ENCODE measurements around the gene NFIA. TPM values are rescaled to one million over a fixed set of nuclear protein-coding genes. Genes with fewer than 3 reads are reported as not detected.

NFIA gene
- total RNA-seq, 1 donor from 2014 or later: 47.5 TPM

DNA sequence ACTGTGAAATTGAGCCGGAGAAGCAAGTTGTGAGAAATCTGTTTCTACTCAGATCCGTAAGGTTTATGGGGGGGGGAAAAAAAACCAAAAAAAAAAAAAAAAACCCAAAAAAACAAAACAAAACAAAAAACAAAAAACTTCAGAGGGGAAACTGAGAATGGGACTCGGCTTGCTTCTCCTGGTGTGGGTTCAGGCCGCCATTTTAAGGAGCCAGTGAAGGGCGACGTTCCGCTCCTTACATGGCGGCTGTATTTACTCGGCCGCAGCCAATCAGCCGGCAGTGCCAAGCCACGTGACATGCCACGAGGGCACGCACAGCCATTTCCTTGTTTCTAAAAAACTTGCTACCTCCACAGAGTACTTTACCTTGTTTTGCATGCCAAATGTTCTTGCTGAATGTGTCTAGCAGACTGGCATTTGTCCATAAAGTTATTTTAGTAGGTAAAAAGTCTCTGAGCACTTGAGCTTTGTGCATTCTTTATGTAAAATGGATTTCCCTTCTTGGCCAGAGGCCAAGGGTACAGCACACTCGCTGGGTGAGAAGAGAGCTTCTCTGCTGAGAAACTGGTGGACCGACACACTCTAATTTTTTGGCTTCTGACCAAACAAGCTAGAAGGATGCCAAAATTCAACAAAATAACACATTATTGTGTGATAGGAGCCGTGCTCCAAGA is 101.8 kb downstream of the NFIA start:
- ATAC-seq: peak; percentile 95

DNA sequence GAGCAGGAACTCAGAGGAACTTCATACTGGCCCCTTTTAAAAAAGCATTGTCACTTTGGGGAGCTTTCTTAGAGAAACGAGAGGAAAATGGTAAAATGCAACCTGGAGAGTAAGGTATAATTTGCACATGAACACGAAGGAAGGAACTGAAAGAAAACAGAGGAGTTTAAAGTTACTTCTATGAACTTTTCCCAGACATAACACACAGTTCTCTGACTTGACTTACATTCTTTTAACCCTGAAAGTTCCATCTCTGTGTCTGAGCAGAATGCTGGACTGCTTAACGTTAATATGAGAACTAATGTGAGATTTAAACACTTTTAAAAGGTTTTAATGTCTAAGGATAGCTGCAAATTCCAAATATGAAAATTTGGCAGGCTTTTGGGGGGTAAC is 102.3 kb downstream of the NFIA start:
- ATAC-seq: no peak

- no peak for ATAC-seq
Observed at GRCh38 chr1:61186753-61187152, 104.4 kb downstream of the NFIA start.

- ATAC-seq: no peak
Observed at GRCh38 chr1:61187352-61188086, 105.2 kb downstream of the NFIA start.

DNA sequence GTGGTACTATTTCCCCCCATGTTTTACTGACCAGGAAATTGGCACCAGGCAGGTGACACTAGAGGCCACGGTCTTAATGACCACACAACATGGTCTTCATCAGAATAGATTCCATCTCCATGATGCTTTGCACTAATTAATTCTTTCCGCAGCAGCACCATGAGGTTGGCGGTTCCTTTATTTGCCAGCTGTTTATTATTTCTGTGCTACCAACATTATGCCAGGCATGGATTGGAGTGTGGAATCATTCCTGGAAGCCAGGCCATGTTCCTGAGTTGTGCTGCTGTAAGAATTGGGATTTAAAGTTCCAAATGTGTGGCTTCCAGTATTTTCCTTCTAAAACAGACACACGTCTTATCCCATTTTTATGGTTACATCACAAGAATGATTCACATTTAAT is 107.8 kb downstream of the NFIA start:
- no peak for ATAC-seq

- ATAC-seq: no peak
Observed at GRCh38 chr1:61190618-61191432, 108.5 kb downstream of the NFIA start.

DNA sequence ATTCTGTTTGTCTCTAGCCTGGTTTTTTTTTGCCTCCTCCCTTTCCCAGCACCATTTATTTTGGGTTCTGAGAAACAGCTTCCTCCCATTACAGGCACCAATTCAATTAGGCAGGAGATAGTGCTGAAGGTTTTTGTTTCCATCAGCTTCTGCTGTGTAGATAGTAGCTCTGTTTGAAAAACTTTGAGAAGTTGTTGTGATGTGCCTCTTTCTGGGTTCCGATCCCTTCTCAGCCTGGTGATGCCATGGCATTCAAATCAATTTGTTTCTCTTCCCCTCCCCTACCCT is 109.0 kb downstream of the NFIA start:
- no peak for ATAC-seq

DNA sequence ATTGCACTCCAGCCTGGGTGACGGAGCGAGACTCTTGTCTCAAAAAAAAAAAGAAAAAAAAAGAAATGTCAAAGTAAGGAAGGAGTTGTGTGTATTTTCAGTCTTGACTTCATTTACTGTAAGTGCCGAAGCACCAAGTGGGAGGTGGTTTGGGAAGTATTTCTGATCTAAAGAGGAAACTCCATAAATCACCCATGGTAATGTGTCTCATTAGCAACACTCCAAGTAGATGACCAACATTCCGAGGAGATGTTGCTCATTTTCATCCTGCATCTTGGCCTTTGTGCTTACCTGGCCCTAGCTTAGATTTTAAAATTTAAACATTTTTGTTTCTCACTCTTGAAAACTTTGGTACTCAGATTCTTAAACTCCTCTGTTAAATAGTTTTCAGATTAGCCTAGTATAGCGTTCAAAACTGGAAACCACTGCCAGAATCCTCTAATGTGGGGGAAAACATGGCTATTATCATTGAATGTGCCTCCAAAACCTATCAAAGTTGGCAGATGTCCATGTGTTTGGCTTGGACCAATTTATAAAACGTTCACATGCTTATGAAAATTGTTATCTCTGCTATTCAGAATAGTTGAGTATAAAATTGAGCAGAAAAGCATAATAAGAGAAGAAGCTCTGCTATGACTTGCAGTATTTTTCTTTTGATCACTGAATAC is 110.4 kb downstream of the NFIA start:
- no peak for ATAC-seq

DNA sequence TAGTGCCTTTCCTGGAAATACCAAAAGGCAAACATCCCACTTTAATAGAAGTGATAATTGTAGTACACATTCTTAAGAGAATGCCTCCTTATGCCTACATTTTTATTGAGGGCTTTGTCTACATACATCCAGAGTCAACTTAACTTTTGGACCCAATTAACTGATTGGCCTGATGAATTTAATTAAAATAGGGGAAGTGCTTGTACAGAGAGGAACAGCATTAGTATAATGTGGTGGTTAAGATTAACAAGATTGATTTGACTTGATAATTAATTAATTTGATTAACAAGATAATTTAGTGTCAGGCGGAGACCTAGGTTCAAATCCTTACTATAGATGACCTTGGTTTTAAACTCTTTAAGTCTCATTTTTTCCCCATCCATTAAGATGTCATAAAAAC is 111.4 kb downstream of the NFIA start:
- no peak for ATAC-seq

DNA sequence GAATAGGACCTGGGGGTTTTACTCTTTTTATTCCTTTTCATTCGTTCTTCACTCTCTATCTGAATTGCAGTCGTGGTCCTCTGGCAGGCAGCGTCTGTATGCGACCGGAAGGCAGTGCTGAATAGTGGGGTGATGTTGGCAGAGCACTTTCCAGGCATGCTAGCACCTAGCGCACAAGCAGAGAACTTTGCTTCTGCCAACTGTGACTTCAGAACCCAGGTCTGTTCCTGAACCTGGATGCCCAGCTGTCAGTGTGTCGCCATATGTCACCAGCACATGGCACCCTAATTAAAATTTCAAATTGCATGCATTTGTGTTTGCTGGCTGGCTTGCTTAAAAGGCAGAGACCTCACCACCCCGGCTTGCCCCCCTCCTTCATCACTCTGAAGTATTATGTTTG is 116.2 kb downstream of the NFIA start:
- ATAC-seq: no peak

DNA sequence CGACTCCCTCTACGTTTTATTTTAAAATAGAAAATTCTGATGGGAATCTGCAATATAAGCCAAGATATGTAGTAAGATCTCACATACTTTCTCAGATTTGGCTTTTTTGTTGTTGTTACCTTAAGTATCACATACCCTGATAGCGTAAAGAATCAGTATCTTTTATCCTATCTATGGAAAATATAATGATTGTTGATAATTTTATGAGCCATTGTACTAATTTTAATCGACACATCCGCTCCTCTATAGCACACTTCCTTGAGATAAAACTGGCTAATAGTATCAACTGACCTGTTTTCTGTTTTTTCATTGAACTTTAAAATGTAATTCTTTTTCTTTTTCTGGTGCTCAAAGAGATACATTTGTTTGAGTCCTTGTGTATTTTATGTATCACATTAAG is 118.7 kb downstream of the NFIA start:
- no peak for ATAC-seq

DNA sequence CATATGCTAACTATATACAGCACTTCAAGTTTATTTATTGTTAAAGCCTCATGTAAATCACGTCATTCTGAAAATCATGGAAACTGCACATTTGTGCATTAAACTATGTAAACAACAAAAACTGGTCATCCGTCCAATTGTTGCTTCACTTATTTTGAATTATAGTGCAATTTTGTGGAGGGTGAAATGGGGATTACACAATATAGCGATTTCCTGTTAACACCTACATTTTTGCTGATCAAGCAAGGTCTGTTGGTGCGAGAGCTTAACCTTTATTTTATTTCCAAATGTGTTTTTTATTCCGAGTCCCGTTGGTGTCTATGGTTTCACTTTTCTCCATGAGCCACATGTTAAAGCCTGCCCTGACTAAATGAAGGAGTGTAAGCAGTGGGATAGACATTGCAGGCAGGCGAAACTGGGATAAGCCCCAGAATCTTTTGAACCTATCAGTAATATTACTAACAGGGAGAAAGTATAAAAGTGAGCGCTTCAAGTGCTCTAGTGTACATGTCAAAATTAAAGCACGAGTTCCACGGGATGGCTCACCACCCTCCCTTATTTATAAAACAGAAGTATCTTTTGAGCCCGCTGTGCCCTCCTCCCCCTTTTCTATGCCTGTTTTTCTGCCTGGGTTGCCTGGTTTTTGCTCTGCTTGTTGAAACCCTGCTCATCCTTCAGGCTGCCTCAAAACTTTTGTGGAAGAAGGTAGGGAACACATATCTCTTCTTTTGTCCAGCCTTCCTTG is 120.7 kb downstream of the NFIA start:
- peak; percentile 77 for ATAC-seq

- ATAC-seq: no peak
Observed at GRCh38 chr1:61204528-61204927, 122.2 kb downstream of the NFIA start.

DNA sequence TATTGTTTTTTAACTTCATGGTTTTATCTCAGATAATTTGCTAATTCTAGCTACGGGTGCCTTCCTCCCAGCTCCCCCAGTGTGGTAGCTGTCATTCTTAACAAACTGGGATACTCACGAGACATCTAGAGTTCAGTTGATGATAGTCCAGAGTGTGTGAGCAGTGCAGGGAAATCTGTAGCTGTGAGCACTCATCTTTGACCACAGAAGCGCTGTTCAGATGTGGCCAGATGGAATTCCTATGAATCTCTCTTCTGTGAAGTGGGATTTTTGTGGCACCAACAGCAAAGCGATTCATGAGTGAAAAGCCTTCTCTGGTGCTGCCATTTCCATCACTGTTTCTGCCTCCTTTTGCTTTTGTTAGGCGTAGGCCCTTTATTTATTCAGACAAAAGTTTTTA is 125.1 kb downstream of the NFIA start:
- no peak for ATAC-seq

DNA sequence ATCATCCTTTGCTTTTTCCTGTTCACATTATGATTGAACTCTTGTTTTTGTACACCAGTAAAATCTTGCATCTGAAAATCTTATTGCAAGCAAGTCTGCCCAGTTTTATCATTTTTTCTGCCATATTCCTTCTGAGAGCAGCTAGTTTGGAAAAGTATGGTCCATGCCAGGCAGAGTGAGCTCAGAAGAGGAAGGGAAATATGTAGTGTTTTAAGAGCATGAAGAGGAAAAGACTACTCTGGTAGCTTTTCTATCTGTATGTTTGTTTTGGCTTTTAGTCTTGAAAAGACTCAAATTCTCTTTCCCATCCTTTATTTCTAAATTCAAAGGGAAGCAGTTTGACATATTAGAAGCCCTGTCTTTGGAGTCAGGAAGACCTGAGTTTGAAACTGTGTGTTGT is 125.8 kb downstream of the NFIA start:
- no peak for ATAC-seq

DNA sequence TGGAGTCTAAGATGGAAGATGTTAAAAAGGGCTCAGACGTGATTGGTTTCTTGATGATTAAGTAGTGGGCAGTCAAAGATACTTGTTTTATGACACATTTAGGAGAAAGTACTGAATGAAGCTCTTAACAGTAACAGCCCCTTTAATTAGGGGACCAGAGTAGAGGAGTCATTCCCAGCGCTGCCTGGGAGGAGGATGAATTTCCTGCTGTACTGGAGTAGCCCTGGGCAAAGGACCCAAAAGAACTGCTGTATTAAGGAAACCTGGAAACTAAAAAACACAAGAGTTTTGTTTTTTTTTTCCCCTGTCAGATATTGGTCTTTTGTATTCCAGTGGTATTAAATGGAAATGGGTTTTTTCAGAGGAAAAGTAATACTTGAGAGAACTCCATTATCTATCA is 126.5 kb downstream of the NFIA start:
- ATAC-seq: no peak

- no peak for ATAC-seq
Observed at GRCh38 chr1:61210435-61211154, 128.2 kb downstream of the NFIA start.

DNA sequence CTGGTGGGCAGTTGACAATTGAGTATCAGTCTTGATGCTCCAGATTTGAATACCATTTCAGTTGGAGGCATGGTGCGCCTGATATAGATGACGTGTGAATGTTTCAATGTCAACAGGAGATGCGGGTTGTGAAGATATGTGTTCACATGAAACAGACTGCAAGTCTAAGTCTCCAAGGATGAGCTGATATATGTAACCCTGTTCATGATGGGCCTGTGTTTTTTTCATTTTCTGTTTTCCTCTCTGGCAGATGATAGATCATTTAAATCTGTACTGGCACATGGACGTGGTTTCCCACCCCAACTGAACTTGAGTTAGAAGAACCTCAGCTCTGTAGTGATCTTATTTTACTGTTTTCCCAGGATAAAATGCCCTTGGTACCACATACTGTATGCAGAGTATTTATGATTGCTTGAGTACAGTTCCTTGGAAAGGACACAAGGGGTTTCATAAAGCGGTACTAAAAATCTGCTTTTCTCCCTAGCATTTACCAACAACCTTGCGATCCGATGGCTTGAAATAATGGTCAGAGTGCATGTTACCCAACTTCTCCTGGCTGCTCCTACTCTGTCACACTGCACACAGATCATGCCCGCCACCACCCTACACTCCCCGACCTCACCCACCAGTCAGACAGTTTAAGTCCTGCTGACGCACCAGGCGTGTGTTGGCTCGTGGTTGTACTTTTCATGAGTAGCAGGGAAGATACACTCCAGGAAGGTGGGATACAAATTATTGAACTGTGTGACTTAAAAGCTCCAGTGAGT is 131.1 kb downstream of the NFIA start:
- peak; percentile 78 for ATAC-seq

GRCh38 chr1:61215119-61215518 is 132.8 kb downstream of the NFIA start:
- ATAC-seq: no peak

GRCh38 chr1:61215676-61216289 is 133.4 kb downstream of the NFIA start:
- ATAC-seq: no peak

- ATAC-seq: no peak
Observed at GRCh38 chr1:61220536-61220935, 138.2 kb downstream of the NFIA start.
